Amygdala (tissue), 56 donors: Measurements from ENCODE around the gene ASGR1.
"Not testable (repeated sequence)": the region's sequence is repeated elsewhere in the genome, so short reads cannot be mapped to it uniquely, and the experiment has no call there.

ENCODE experiments used
- DNase-seq, 56 donors: peaks; one replicate each; lab custom pipeline; 2025; lab: John Stamatoyannopoulos, UW

ASGR1 gene

GRCh38 chr17:7191571-7192270 is 12.6 kb upstream of the ASGR1 start:
- DNase-seq, result peak in 24 of 56 donors; percentile 8 to 65 (median 22)

- no peak for DNase-seq
Observed at GRCh38 chr17:7191069-7191468, 11.9 kb upstream of the ASGR1 start.

DNA sequence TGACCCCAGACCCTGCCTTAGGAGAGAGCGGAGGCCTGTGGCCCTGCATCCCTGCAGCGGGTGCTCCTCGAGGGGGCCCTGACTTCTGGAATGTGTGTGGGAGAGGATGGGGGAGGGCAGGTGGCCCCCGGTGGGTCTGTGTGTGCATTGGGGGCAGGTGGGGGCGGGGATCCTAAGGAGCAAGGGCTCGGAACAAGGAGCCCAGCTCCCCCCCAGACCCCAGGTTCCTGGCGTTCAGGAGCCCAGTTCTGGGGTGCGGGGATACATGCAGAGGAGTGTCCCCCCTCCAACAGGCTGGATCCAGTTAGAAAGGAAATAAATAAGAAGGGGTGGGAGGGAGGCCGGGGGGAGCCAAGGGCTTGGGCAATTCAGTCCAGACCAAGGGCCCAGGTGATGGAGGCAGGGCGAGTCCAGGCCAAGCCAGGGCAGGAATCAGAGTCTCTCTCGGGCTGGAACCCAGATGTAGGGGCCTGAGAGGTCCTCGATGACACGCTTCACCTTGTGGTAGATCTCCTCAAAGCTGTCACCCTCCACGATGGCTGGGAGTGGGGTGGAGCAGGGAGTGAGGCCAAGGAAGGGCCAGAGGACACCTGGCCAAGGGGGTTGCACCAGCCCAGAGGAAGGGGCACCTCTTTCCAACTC is 11.2 kb upstream of the ASGR1 start:
- DNase-seq, result no peak

DNA sequence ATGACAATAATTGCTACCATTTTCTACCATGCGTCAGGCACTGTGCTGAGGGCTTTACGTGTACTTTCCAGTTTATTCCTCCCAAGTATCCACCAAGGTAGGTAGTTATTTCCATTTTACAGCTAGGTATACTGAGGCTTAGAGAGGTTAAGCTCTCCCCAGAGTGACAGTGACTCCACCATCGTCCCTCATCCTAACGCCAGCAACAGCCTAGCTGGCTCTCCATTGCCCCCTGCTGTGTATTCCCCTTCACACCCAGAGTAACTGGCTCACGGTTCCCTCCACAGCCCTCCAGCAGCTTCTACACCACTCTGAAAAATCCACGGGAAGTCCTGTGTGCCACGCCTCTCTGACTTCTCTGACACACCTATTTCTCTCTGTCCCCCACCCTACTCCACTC is 7.1 kb upstream of the ASGR1 start:
- no peak for DNase-seq

GRCh38 chr17:7184647-7185046 is 5.5 kb upstream of the ASGR1 start:
- DNase-seq, result no peak

DNA sequence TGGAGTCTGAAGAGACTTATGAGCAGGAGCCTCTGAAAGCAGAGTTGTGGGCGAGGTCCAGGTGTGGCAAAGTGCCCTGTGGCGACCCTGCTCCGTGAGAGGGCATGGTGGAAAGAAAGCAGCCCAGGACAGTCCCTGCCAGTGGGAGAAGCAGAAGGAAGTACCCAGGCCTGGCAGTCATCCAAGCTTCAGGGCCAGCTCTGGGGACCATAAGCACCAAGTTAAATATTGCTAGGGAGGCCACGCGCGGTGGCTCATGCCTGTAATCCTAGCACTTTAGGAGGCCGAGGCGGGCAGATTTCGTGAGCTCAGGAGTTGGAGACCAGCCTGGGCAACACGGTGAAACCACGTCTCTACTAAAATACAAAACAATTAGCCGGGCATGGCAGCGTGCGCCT is 4.9 kb upstream of the ASGR1 start:
- DNase-seq, result peak in 9 of 56 donors; percentile 0 to 48 (median 21)

DNA sequence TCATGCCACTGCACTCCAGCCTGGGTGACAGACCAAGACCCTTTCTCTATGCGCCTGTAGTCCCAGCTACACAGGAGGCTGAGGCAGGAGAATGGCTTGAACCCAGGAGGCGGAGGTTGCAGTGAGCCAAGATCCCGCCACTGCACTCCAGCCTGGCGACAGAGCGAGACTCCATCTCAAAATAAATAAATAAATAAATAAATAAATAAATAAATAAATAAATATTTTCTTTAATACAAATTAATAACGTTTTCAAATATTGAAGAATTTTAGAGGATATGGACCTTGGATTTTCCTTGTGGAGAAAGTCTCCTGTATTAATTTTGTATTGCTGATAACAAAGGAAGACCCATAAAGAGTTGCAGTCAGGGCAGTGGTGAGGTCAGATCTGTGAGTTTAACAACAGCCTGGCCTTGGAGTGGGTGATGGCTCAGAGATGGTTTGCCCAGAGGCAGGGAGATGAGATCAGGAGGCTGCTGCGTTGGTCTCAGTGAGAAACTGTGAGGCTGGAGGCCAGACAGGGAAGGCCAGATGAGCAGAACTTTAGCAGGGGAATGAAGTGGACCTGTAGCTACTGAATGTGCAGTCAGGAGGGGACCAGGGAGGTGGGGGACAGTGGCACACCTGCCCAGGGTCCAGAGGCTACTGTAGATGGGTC is 4.4 kb upstream of the ASGR1 start:
- DNase-seq, result no peak

- DNase-seq, result not testable (repeated sequence)
Observed at GRCh38 chr17:7182101-7182500, 2.9 kb upstream of the ASGR1 start.

GRCh38 chr17:7178973-7179316 is 225 bp downstream of the ASGR1 start:
- DNase-seq, result no peak

DNA sequence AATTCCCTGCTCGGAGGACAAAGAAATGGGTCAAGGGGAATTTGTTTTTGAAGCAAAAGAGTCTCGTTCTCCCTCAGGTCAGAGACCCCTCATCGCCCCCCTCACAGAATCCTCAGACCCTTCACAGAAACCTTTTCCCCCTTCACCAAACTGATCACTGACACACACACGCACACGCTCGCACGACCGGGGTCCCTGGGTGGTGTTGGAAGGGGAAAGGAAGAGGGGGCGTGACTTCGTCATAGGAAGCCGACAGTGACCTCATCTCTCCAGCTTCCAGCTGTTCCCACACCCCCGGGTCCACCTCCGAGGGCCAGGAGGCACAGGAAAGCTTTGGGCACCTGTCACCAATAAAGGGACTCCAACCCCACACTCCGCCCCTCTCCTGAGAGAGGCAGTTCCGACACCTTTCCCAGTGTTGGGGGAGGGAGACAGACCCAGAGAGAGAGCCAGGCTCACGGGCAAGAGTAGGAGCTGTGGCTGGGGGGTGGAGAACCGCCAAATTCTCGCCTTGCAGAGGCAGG is 1.2 kb downstream of the ASGR1 start:
- DNase-seq, result no peak

- DNase-seq, result peak in 45 of 56 donors; percentile 13 to 71 (median 42)
Observed at GRCh38 chr17:7177191-7177953, 1.8 kb downstream of the ASGR1 start.

DNA sequence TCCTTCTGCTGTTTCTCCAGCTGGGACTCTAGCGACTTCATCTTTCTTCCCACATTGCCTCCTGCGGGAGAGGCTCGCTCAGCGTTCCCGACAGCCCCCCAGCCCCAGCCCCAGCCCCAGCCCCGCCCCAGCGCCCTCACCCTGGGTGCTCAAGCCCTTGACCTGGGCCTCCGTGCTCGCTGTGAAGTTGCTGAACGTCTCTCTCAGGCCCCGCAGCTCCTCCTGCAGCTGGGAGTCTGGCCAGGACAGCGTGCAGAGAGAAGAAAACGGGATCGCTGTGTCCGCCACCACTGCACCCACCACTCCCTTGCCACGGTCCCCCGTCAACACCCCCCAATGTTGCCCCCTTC is 2.4 kb downstream of the ASGR1 start:
- DNase-seq, result peak in 1 of 56 donors; percentile 14

- no peak for DNase-seq
Observed at GRCh38 chr17:7176107-7176840, 2.9 kb downstream of the ASGR1 start.

- DNase-seq, result no peak
Observed at GRCh38 chr17:7175330-7175733, 3.8 kb downstream of the ASGR1 start.

- DNase-seq, result no peak
Observed at GRCh38 chr17:7174603-7175326, 4.4 kb downstream of the ASGR1 start.

DNA sequence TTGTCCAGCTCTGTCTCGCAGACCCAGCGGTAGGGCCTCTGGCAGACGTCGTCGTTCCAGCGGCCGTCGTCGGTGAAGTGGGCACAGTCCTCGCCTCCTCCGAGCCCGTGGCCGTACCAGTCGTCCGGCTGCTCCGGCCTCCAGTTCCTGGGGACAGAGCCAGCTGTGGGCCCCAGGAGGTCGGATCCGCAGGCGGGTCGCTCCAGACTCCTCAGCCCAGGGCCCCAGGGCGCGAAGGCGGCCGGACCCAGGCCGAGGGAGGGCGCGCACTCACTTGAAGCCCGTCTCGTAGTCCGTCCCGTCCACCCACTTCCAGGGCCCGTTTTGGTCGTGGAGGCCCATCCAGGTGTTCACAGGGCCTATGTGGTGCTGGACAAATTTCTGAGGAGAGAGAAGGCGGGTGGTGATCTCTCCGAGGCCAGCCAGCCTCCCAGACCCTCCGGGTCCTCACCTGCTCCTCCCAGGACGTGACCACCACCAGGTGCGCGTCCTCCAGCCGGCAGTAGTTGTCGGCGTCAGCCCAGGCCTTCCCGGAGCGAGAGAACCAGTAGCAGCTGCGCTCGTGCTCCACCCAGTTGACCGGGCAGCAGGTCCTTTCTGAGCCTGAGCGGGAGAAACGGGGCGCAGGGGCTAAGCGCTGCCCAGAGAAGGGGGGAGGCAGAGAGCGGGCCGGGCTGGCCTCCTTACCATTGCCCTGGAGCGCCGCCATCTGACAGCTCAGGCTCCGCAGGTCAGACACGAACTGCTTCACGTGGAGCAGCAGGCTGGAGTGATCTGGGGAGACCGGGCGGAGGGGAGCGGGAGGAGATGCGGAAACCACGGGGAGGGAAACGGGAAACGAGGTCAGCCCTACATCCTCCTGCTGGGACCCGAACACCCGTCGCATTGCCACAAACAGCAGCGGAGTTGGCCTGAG is 5.2 kb downstream of the ASGR1 start:
- DNase-seq, result peak in 12 of 56 donors; percentile 9 to 52 (median 30)

- DNase-seq, result not testable (repeated sequence)
Observed at GRCh38 chr17:7172522-7173191, 6.5 kb downstream of the ASGR1 start.

DNA sequence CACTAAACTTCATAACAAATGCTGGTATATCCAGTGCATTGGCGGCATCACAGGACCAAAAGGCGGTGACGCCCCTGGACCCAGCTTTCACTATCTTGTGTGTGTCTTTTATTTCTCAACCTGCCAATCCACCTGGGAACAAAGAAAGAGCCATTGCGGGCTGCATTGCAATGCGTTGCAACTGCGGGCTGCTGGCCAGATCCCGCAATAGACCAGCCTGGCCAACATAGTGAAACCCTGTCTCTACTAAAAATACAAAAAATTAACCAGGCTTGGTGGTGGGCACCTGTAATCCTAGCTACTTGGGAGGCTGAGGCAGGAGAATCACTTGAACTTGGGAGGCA is 9.6 kb downstream of the ASGR1 start:
- DNase-seq, result not testable (repeated sequence)
